Renal cortex interstitium (tissue), 3 donors: ENCODE measurements around the gene OR2B2. TPM values are rescaled to one million over a fixed set of nuclear protein-coding genes. Genes with fewer than 3 reads are reported as not detected.

Source experiments
- polyA plus RNA-seq, 3 donors: library from polyadenylated mRNA; unstranded; fragments of 120-200 nt; gene quantifications; one replicate each; pipeline ENCODE4 v1.2.1, GENCODE V29; 2013; ENCODE audit not compliant: insufficient read length in 3 of 3

The OR2B2 gene
- polyA plus RNA-seq, 3 donors = not detected

Other genes with a start within 250 kb of the OR2B2 start
- gene OR2B6, start 44.8 kb upstream of the OR2B2 start, polyA plus RNA-seq = under 1 TPM; 0.10 to 0.32 (median 0.20) TPM
- 1 to 10 TPM; 3.9 to 5.4 (median 4.6) TPM for gene ZNF165, start 168.2 kb upstream of the OR2B2 start, polyA plus RNA-seq
- 10 to 100 TPM; 11.0 to 11.4 (median 11.0) TPM for gene ZSCAN16, start 212.2 kb upstream of the OR2B2 start, polyA plus RNA-seq
- 10 to 100 TPM; 39.2 to 49.9 (median 41.5) TPM for gene ZKSCAN8, start 229.5 kb upstream of the OR2B2 start, polyA plus RNA-seq